ENCODE results near the gene GRID1.

DNA sequence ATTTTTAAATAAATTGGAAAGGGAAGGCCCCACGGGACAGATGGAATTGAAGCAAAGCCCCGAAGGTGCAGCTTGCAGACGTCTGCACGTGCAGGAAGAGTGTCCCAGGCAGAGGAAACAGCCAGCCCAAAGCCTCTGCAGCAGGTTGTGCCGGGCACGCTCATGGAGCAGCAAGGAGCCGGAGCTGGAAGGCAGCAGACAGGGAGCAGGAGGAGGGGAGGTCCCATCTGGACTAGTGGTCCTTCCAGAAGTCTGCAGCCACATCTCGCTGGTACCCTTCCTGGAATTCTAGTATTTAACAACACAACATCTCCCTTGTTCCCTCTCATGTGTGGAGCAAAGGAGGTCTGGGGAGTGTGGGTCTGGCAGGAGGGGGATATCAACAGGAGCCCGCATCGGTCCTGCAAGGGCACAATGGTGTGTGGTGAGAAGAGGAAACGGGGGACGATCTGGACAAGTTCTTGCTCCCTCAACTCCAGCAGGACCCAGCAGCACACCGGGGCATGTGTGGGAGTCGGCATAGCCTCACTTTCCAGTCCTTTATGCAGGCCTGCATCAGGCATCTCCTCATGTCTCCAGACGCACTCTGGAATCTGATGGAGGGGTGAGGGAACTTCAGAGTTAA, 169.3 kb downstream of the GRID1 start:
- TF ChIP-seq EZH2phosphoT487 (IDR thresholded peaks at IDR 0.05; ENCODE audit: insufficient read depth, low read depth) = no peak
- no peak for TF ChIP-seq EZH2 (IDR thresholded peaks at IDR 0.05; ENCODE audit: insufficient read depth, poor library complexity, severe bottlenecking)
